ENCODE results near the gene CHMP1B. TPM values are rescaled to one million over a fixed set of nuclear protein-coding genes. Genes with fewer than 3 reads are reported as not detected.
A peak's percentile ranks its signal among the peaks of the same experiment; 100 is the strongest.

CHMP1B gene
- total RNA-seq, 2 experiments from 2014 or later, result 64.4 to 67.4 TPM

- ATAC-seq (ENCODE audit: poor library complexity) (no peak), DNase-seq (no peak)
- H3K27me3 ChIP-seq (ENCODE audit: control insufficient read depth in 1 of 2, insufficient read depth in 2 of 2, low read length in 2 of 2), result no peaks in the 10 kb centered on the region
- no peaks in the 10 kb centered on the region for H3K4me1 ChIP-seq (ENCODE audit: insufficient read depth, low read length)
- no peaks in the 10 kb centered on the region for H3K36me3 ChIP-seq (ENCODE audit: insufficient read depth, low read length)
- no peak overlapping the region for H3K27ac ChIP-seq (ENCODE audit: low read depth in 1 of 2, low read length in 2 of 2)
- ChIA-PET CTCF (no interaction called here), POLR2A (no interaction called here)
- intact Hi-C loops (cut with DNase I, micrococcal nuclease), result no loop called here
- Mint-ChIP-seq H3K27ac (no peak overlapping the region), H3K36me3 (ENCODE audit: low read depth) (no peaks in the 10 kb centered on the region), H3K9me3 (peaks cover 5% of the 10 kb centered on the region), H3K4me1 (ENCODE audit: low read depth) (no peaks in the 10 kb centered on the region), H3K27me3 (no peaks in the 10 kb centered on the region), H3K4me3 (no peak overlapping the region)
- TF ChIP-seq CTCF (IDR thresholded peaks at IDR 0.05), result no peak
- H3K4me3 ChIP-seq (ENCODE audit: low read length), result no peak overlapping the region
- H3K9me3 ChIP-seq (ENCODE audit: control insufficient read depth in 1 of 2, insufficient read depth in 1 of 2, low read length in 2 of 2), result peaks cover 0 to 8% of the 10 kb centered on the region in 2 experiments
These were observed 27.7 kb upstream of the CHMP1B start for GRCh38 chr18:11823545-11823944.

- TF ChIP-seq CTCF (IDR thresholded peaks at IDR 0.05), result no peak
- Histone ChIP-seq H3K36me3 (ENCODE audit: insufficient read depth, low read length) (no peaks in the 10 kb centered on the region), H3K27ac (ENCODE audit: low read depth in 1 of 2, low read length in 2 of 2) (no peak overlapping the region), H3K4me3 (ENCODE audit: low read length) (no peak overlapping the region), H3K27me3 (ENCODE audit: control insufficient read depth in 1 of 2, insufficient read depth in 2 of 2, low read length in 2 of 2) (no peaks in the 10 kb centered on the region), H3K4me1 (ENCODE audit: insufficient read depth, low read length) (no peaks in the 10 kb centered on the region), H3K9me3 (ENCODE audit: control insufficient read depth in 1 of 2, insufficient read depth in 1 of 2, low read length in 2 of 2) (peaks cover 0 to 4% of the 10 kb centered on the region in 2 experiments)
- CTCF ChIA-PET, result interaction anchor here (1.2 kb wide), 1 partner anchor 22 kb away, joined by 3 read pairs; no protein-coding TSS in a partner anchor
- DNase-seq (peak in 1 of 14 experiments; percentile 27), ATAC-seq (ENCODE audit: poor library complexity) (no peak)
- Mint-ChIP-seq H3K4me3 (no peak overlapping the region), H3K27me3 (no peaks in the 10 kb centered on the region), H3K4me1 (ENCODE audit: low read depth) (no peaks in the 10 kb centered on the region), H3K36me3 (ENCODE audit: low read depth) (no peaks in the 10 kb centered on the region), H3K9me3 (no peaks in the 10 kb centered on the region), H3K27ac (no peak overlapping the region)
- POLR2A ChIA-PET, result no interaction called here
- intact Hi-C loops (cut with DNase I, micrococcal nuclease), result no loop called here
These were observed 24.4 kb upstream of the CHMP1B start for GRCh38 chr18:11826836-11827235.

GRCh38 chr18:11828786-11829432 lies 22.3 kb upstream of the CHMP1B start:
- H3K27me3 Mint-ChIP-seq, result no peaks in the 10 kb centered on the region
- peak in 1 of 14 experiments; percentile 24 for DNase-seq
- no peak for ATAC-seq (ENCODE audit: poor library complexity)
- Histone ChIP-seq H3K4me3 (ENCODE audit: low read length) (no peak overlapping the region), H3K9me3 (ENCODE audit: control insufficient read depth in 1 of 2, insufficient read depth in 1 of 2, low read length in 2 of 2) (no peaks in the 10 kb centered on the region), H3K27me3 (ENCODE audit: control insufficient read depth in 1 of 2, insufficient read depth in 2 of 2, low read length in 2 of 2) (no peaks in the 10 kb centered on the region), H3K27ac (ENCODE audit: low read depth in 1 of 2, low read length in 2 of 2) (no peak overlapping the region), H3K36me3 (ENCODE audit: insufficient read depth, low read length) (no peaks in the 10 kb centered on the region), H3K4me1 (ENCODE audit: insufficient read depth, low read length) (no peaks in the 10 kb centered on the region)
- ChIA-PET CTCF (no interaction called here), POLR2A (no interaction called here)
- intact Hi-C loops (cut with DNase I, micrococcal nuclease), result no loop called here
- no peak overlapping the region for H3K27ac Mint-ChIP-seq
- H3K4me3 Mint-ChIP-seq, result no peak overlapping the region
- H3K4me1 Mint-ChIP-seq (ENCODE audit: low read depth), result no peaks in the 10 kb centered on the region
- TF ChIP-seq CTCF (IDR thresholded peaks at IDR 0.05), result no peak
- H3K9me3 Mint-ChIP-seq, result no peaks in the 10 kb centered on the region
- H3K36me3 Mint-ChIP-seq (ENCODE audit: low read depth), result no peaks in the 10 kb centered on the region

All from CD4-positive, alpha-beta T cell (primary cell).